ENCODE results near the gene WDR3.
A peak's percentile ranks its signal among the peaks of the same experiment; 100 is the strongest.

WDR3 gene

GRCh38 chr1:117933769-117934168 is 4.2 kb downstream of the WDR3 start:
- no peak overlapping the region for H3K4me3 ChIP-seq (ENCODE audit: low read length)
- DNase-seq (ENCODE audit: low read depth), result no peak
- TF ChIP-seq CTCF (conservative IDR thresholded peaks at IDR 0.05; ENCODE audit: low read depth, low read length), result no peak

GRCh38 chr1:117942293-117942692 is 12.8 kb downstream of the WDR3 start:
- no peak for DNase-seq (ENCODE audit: low read depth)
- no peak for TF ChIP-seq CTCF (conservative IDR thresholded peaks at IDR 0.05; ENCODE audit: low read depth, low read length)
- H3K4me3 ChIP-seq (ENCODE audit: low read length), result no peak overlapping the region

GRCh38 chr1:117952386-117952785 is 22.8 kb downstream of the WDR3 start:
- no peak overlapping the region for H3K4me3 ChIP-seq (ENCODE audit: low read length)
- TF ChIP-seq CTCF (conservative IDR thresholded peaks at IDR 0.05; ENCODE audit: low read depth, low read length), result no peak
- DNase-seq (ENCODE audit: low read depth), result no peak

GRCh38 chr1:117959364-117959763 is 29.8 kb downstream of the WDR3 start:
- TF ChIP-seq CTCF (conservative IDR thresholded peaks at IDR 0.05; ENCODE audit: low read depth, low read length), result no peak
- DNase-seq (ENCODE audit: low read depth), result no peak
- no peak overlapping the region for H3K4me3 ChIP-seq (ENCODE audit: low read length)

GRCh38 chr1:117964290-117965038 is 34.9 kb downstream of the WDR3 start:
- no peak for TF ChIP-seq CTCF (conservative IDR thresholded peaks at IDR 0.05; ENCODE audit: low read depth, low read length)
- DNase-seq (ENCODE audit: low read depth), result no peak
- no peak overlapping the region for H3K4me3 ChIP-seq (ENCODE audit: low read length)

- no peak for TF ChIP-seq CTCF (conservative IDR thresholded peaks at IDR 0.05; ENCODE audit: low read depth, low read length)
- no peak overlapping the region for H3K4me3 ChIP-seq (ENCODE audit: low read length)
- DNase-seq (ENCODE audit: low read depth), result no peak
Observed at GRCh38 chr1:117967477-117967876, 37.9 kb downstream of the WDR3 start.

GRCh38 chr1:117967881-117968280 is 38.3 kb downstream of the WDR3 start:
- TF ChIP-seq CTCF (conservative IDR thresholded peaks at IDR 0.05; ENCODE audit: low read depth, low read length), result no peak
- H3K4me3 ChIP-seq (ENCODE audit: low read length), result no peak overlapping the region
- DNase-seq (ENCODE audit: low read depth), result peak; percentile 43

All from retinal pigment epithelial cell (primary cell).